ENCODE data around the gene OSBP2.

DNA sequence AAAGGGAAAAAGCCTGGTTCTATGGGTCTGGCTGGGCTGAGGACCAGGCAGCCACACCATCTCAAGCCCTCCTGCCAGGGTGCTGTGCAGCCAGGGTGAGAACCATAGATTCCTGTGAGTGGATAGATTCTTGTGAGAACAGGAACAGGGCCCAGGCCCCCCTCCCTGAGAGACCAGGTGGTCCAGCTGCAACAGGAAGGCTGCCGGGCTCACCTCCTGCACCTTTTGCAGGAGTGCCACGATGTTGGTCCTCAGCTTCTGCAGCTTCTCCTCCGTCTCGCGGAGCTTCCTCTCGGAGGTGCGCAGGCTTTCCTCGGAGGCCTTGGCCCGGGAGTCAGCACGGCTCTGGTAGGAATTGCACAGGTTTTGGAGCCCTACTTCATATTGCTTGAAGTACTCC, 233.1 kb downstream of the OSBP2 start:
- TF ChIP-seq, protein P1, sequence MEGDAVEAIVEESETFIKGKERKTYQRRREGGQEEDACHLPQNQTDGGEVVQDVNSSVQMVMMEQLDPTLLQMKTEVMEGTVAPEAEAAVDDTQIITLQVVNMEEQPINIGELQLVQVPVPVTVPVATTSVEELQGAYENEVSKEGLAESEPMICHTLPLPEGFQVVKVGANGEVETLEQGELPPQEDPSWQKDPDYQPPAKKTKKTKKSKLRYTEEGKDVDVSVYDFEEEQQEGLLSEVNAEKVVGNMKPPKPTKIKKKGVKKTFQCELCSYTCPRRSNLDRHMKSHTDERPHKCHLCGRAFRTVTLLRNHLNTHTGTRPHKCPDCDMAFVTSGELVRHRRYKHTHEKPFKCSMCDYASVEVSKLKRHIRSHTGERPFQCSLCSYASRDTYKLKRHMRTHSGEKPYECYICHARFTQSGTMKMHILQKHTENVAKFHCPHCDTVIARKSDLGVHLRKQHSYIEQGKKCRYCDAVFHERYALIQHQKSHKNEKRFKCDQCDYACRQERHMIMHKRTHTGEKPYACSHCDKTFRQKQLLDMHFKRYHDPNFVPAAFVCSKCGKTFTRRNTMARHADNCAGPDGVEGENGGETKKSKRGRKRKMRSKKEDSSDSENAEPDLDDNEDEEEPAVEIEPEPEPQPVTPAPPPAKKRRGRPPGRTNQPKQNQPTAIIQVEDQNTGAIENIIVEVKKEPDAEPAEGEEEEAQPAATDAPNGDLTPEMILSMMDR (IDR thresholded peaks at IDR 0.05; ENCODE audit: low read length) = no peak
- TF ChIP-seq EZH2 (IDR thresholded peaks at IDR 0.05; ENCODE audit: borderline replicate concordance, low read length) = no peak

Data from OCI-LY1 (cell line).